Raji (cell line): Measurements from ENCODE around the gene UPF1.

ENCODE experiments used
- POLR2A ChIP-seq: IDR thresholded peaks from 2 replicates; pipeline ENCODE4 v1.6.1; 2011; ENCODE audit warnings: low read depth, low read length, control low read depth; ENCODE audit not compliant: insufficient read depth

UPF1 gene

DNA sequence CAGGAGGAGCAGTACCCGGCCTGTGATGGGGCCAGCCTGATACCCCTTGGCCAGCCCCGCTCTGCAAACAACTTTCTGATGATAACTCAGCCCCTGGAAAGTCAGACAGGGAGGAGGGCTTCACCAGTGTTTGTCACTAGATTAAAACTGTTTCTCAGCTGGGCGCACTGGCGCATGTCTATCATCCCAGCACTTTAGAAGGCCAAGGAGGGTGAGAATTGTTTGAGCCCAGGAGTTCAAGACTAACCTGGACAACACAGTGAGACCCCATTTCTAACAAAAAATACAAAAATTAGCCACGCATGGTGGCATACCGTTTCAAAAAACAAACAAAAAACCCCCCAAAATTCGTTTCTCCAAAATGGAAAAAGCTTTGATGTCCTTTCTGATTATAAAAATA, 69.7 kb downstream of the UPF1 start:
- TF ChIP-seq POLR2A, result no peak

DNA sequence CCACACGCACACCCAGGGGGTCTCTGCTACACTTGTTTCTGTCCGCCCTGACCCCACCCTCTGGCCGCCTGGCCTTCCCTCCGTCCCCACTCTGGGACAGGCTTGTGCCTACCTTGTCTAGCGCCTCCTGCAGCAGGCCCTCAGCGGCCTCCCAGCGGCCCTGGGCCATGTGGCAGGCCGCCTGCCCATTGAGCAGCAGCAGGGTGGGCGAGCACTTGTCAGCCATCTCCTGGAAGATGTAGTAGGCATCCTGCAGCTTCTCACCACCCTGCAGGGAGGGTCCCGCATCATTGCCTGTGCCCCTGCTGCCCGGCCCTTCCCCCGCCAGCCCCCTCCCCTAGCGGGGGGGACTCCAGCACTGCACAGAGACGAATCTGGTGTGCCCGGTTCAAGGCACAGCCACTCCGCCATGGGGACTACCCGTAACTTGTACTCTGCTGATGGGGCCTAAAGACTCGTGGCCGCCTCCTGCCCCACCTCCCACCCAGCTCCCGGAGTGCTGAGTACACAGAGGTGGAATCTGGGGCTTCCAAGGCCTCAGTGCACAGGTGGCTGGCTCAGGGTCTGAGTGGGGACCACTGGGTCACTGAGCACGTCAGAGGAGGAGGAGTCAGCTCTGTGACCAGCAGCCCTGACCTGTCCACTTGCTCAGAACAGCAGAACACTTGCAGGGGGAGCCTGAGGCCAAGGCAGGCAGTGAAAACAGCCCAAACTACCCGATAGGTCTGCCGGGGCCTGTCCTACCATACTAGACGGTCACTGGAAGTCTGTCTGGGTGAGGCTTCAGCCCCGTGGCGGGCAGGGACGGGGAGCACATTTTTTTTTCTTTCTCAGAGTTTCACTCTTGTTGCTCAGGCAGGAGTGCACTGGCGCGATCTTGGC, 71.6 kb downstream of the UPF1 start:
- TF ChIP-seq POLR2A, result no peak

- TF ChIP-seq POLR2A, result no peak
Observed at GRCh38 chr19:18904334-18905057, 72.7 kb downstream of the UPF1 start.

GRCh38 chr19:18905058-18905456, 73.3 kb downstream of the UPF1 start:
- TF ChIP-seq POLR2A, result no peak

- TF ChIP-seq POLR2A, result no peak
Observed at GRCh38 chr19:18905513-18906236, 73.9 kb downstream of the UPF1 start.

DNA sequence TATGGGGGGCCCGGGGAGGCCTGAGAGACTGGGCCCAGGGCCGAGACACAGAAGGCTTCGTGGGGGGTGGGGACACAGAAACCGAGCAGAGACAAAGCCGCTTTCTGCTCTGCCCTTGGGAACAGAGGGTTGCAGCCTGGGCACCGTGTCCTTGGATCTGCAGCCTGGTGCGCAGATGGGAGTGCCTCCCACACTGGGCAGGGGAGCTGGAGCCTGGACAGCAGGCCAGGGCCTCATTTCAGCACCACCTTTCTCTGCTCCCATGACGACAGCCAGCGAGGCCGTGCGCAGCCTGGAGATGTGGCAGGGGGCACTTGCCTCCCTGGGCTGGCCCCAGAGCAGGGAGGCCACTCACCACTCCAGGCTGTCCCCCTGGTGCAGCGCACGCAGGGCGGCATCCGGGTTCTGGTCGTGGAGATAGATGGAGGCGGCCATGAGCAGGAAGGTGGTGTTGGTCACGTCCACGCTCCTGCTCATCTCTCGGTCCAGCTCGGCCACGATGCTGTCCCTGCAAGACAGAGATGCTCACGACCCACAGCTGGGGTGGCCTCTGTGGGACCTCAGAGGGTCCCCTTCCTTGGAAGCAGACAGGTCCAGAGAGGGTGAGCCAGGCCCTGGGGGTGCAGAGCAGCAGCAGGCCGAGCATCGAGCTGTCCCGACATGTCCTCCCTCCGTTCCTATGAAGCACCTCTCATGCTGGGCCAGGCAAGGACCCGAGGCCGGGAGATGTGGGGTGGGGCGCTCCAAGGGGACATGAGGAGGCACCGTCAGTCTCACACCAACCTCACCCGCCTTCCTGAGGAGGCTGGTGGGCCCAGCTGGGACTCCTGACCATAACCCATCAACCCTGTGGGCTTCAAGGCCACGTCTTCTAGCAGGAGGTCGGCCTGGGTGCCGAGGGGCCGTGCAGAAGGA, 75.1 kb downstream of the UPF1 start:
- no peak for TF ChIP-seq POLR2A

DNA sequence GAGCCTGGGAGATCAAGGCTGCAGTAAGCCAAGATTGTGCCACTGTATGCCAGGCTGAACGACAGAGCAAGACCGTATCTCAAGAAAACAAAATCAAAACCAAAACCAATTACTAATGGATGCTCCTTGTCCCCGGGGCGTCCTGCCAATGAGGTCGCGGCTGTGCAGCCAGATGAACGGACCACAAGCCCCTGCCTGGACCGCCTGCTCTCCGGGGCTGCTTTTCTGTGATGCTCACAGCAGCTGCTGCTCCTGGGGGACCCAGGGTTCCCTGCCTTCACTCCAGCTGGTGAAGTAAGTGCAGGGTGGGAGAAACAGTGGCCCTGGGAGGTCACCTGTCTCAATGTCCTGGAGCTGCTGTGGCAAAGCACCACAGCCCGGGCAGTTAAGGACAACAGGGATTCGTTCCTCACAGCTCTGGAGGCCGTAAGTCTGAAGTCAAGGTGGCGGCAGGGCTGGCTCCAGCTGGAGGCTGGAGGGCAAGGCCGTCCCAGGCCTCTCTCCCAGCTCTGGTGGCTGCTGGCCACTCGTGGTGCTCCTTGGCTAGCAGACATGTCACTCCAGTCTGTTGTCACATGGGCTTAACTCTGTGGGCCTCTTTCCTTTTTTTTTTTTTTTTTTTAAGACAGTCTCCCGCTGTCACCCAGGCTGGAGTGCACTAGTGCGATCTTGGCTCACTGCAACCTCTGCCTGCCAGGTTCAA, 77.3 kb downstream of the UPF1 start:
- TF ChIP-seq POLR2A, result no peak

- TF ChIP-seq POLR2A, result no peak
Observed at GRCh38 chr19:18910010-18910409, 78.3 kb downstream of the UPF1 start.

- TF ChIP-seq POLR2A, result no peak
Observed at GRCh38 chr19:18910801-18911436, 79.2 kb downstream of the UPF1 start.

GRCh38 chr19:18912933-18913332, 81.2 kb downstream of the UPF1 start:
- no peak for TF ChIP-seq POLR2A

DNA sequence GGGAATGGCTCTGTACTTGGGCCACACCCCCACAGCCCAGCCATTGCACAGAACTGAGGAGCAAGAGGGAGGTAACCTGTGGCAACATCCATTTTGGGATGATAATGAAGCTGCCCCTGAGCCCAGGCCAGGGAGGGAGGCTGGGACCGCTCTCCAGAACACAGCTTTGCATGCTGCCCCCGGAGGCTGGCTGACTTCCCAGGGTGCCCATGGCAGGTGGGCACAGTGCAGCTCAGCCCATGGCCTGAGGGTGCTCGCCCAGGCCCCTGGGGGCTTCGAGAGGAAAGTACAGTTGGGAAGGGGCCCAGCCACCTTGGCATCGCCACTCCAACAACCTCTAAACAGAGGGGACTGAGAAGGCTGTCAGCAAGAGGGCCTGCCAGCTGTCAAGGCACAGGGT, 81.7 kb downstream of the UPF1 start:
- TF ChIP-seq POLR2A, result no peak

DNA sequence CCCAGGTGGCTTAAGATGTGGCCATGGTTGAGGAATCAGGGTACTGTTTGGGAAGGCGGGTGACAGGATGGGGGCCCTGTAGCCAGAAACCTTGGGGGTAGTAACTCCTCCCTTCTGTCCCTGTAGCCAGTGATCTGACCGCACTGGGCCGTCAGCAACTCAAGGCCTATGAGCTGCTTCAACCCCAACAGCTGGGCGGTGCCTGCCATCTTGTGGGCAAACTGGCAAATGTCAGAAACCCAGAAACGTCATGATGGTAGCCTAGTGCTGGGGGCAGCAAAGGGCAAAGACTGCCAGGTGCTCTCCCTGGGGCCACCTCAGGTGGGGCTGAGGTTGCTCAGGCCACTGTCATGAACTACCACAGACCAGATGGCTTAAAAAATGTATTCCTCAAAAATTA, 83.9 kb downstream of the UPF1 start:
- no peak for TF ChIP-seq POLR2A
